Jurkat, Clone E6-1 (cell line): ENCODE data around the gene FAM219A. TPM values are rescaled to one million over a fixed set of nuclear protein-coding genes. Genes with fewer than 3 reads are reported as not detected.

Source experiments
- DNase-seq: peaks from one replicate; pipeline ENCODE4 v3.0.0-alpha.2; 2011; ENCODE audit warnings: low read depth, low spot score
- H3K4me3 ChIP-seq: 2 replicates; pipeline ENCODE4 v1.5.1; 2011; ENCODE audit warnings: mild to moderate bottlenecking, low read length, control low read depth, moderate library complexity
- polyA plus RNA-seq: library from polyadenylated mRNA; unstranded; fragments of >200 nt; gene quantifications from one replicate; pipeline ENCODE4 v1.2.1, GENCODE V29; 2012; ENCODE audit warnings: missing spikeins; ENCODE audit not compliant: insufficient read length, insufficient read depth

FAM219A gene, protein sequence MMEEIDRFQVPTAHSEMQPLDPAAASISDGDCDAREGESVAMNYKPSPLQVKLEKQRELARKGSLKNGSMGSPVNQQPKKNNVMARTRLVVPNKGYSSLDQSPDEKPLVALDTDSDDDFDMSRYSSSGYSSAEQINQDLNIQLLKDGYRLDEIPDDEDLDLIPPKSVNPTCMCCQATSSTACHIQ
- polyA plus RNA-seq: 15.1 TPM

DNA sequence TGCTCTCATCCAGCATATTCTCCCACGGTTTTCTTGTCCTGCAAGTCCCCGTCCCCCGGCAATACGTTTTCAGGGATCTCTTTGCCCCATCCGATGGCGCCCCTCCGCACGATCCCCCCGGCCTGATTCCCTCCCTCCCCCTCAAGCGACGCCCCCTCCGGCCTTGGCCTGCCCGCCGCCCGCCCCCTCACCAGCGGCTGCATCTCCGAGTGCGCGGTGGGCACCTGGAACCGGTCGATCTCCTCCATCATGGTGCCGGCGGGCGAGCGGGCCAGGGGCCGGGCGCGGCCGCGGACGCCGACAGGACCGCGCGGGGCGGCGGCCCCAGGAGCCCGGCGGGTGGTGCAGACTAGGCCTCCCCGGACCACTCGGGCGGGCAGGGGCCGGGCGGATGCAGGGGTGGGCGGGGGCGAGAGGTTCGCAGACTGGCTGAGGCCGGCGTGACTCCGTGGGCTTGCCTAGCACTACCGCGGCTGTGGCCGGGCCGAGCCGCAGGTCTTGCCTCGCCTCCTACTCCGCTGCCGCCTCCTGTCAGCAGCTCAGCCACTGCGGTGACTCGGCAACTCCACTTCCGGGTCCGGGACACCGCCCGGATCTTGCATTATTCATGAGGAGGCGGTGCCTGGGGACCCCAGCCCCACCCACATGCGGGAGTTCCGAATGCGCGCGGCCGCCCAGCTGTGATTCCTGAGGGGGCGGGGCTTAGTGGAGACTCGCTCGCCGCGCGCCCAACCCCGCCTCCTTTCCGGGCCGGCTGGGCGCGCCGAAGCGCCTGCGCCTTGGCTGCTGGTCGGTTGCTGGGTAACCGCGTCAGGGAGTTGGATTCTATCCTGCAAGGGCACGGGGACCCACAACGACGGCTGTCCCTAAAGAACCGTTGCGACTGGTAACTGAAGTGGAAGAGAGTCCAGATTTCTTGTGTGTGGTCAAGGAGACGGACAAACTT lies at the start of gene FAM219A, which contains the start of gene DNAI1:
FAM219A (minus strand) TSS at position 558 of the 946 bp plus-strand sequence; CDS start at position 251, 307 bp downstream.
DNAI1 (plus strand) TSS at position 793 of the 946 bp plus-strand sequence. CDS start 201 bp downstream, outside the sequence.
- peak; percentile 96 for DNase-seq
- peak within 1 kb of the TSS; percentile 72 for H3K4me3 ChIP-seq

- no peak for DNase-seq
- H3K4me3 ChIP-seq: no peak overlapping the region
Observed at GRCh38 chr9:34507966-34508365, 49.6 kb upstream of the FAM219A start.

DNA sequence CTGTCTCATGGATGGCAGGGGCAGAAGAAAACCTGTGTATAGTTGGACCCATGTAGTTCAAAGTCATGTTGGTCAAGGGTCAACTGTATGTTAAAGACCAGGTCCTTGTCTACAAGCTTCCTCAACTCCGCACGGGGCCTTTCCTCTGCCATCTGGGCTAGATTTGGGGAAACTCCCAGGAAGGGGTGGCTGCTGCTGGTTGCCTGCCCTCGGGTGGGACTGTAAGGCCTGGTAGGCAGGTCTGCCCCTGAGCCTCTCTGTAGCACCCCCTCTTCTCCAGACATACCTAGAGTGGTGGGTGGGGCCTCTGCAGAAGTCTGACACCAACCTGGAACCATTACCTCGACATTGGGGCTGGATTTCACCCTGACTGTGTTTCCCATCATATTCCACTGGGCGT lies 49.2 kb upstream of the FAM219A start:
- no peak overlapping the region for H3K4me3 ChIP-seq
- no peak for DNase-seq

GRCh38 chr9:34506623-34507022 lies 48.3 kb upstream of the FAM219A start:
- H3K4me3 ChIP-seq: no peak overlapping the region
- DNase-seq: no peak

DNA sequence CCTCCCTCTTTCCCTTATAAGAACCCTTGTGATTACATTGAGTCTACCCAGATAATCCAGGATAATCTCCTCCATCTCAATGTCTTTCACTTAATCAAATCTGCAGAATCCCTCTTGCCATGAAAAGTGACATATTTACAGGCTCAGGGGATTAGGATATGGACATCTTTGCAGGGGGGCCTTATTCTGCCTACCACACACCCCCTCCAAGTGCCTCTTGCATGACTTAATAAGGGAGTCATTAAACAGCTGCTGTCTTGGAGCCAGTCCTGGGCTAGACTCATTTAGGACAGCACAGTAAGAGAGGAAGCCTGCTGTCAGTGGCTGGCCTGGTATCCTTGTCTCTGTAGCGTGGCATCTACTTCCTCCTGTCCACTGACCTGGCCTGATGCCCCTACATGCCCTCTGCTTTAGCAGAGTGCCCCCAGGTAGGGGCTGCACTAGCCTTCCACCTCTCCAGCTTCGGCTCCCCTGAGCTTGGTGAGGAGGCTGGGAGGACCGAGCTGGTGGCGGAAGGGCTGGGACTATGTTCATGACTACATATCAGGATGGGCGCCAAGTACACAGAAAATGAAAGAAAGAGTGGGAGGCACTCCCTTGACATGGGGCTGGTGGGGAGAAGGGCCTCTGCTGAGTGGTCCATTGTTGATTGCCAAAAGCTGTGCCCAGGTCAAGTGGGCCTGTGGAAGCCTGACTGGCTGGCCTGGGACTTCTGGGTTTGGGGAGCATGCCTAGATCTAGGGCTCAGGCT lies 47.2 kb upstream of the FAM219A start:
- no peak for DNase-seq
- H3K4me3 ChIP-seq: no peak overlapping the region

DNA sequence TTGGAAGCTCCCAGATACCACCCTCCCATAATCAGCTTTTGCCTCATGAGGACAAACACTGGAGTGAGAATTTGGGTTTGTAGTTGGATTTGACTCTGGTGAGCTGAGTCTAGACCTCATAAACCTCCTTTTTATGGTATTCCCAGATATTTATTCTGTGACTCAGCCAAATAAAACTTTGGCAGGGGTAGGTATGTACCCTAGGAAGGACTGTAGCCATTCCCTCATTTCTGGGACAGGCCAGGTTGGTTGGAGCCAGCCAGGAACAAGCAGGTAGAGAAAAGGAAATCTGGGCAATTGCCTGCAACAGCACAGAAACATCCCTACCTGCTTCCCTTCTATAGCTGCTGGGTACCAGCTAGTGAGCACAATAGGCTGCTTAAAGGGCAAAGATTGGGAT lies 45.0 kb upstream of the FAM219A start:
- H3K4me3 ChIP-seq: no peak overlapping the region
- DNase-seq: no peak

- DNase-seq: no peak
- no peak overlapping the region for H3K4me3 ChIP-seq
Observed at GRCh38 chr9:34502891-34503290, 44.5 kb upstream of the FAM219A start.

- no peak overlapping the region for H3K4me3 ChIP-seq
Observed at GRCh38 chr9:34502471-34502870, 44.1 kb upstream of the FAM219A start.

GRCh38 chr9:34501889-34502425 lies 43.6 kb upstream of the FAM219A start:
- DNase-seq: no peak
- no peak overlapping the region for H3K4me3 ChIP-seq

More at GRCh38 chr9:34502471-34502870, 44.1 kb upstream of the FAM219A start:
- DNase-seq: no peak

DNA sequence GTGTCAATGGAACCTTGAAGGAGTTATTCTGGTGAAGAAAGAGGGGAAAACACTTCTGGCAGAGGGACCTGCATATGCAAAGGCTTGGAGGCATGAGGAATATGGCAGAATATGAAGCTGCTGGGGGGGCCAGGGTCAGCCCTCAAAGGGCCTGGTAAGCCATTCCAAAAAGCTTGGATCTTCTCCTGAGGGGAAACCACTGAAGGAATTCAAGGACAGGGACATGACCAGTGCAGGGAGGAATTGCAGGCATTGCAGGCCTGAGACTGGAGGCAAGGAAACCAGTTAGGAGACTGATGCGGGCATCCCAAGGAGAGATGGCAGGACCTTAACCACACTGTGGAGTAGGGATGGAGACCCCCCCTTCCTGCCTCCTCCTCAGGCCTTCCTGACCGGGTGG lies 43.0 kb upstream of the FAM219A start:
- no peak overlapping the region for H3K4me3 ChIP-seq
- no peak for DNase-seq

- peak; percentile 34 for DNase-seq
- H3K4me3 ChIP-seq: no peak overlapping the region
Observed at GRCh38 chr9:34500623-34501267, 42.4 kb upstream of the FAM219A start.

- no peak overlapping the region for H3K4me3 ChIP-seq
- DNase-seq: no peak
Observed at GRCh38 chr9:34499076-34499475, 40.7 kb upstream of the FAM219A start.

DNA sequence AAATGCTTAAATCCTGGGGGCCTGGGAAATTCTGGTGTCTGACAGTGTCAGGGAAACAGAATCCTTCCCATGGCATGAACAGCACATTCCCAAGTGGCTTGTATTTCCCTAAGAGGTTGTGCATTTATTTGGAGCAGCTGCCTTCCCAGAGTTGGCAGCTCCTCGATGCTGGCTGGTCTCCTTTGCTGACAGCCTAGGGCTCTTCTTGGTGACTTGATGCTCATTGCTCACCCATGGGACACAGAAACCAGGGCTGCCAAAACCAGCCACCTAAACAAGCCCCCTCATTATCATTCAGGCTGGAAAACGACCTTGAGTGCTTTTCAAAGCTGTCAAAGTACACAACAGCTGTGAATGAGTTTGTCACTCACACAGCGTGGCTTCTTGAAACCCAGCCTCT lies 40.2 kb upstream of the FAM219A start:
- no peak for DNase-seq
- H3K4me3 ChIP-seq: no peak overlapping the region

DNA sequence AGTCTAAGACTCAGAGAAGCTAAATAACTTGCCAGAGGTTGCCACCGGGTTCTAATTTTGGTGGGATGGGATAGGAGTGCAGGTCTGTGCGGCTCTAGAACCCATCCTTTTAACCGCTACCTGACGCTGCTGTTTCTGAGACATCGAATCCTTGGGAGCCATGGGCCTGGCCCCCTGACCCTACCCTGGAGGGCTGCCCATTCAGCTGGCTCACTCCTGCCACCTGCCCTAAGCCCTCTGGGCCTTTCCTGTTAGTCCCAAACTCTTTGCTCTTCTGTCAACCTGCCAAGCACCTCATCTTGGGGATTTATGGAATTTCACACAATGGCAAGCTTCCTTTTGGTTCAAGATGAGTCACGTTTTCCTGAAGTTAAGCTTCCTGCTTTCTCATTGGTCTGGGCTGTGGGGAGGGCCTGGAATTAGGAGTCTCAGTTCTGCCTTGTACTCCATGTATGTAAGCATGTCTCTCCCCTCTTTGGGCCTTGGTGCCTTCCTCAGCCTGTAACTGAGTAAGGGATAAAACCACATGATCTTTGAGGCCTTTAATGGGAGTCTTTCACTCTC lies 37.9 kb upstream of the FAM219A start:
- no peak for DNase-seq
- H3K4me3 ChIP-seq: no peak overlapping the region

GRCh38 chr9:34493972-34494535 lies 35.7 kb upstream of the FAM219A start:
- peak; percentile 15 for DNase-seq

GRCh38 chr9:34492051-34492450 lies 33.7 kb upstream of the FAM219A start:
- H3K4me3 ChIP-seq: no peak overlapping the region
- no peak for DNase-seq

More at GRCh38 chr9:34493972-34494535, 35.7 kb upstream of the FAM219A start:
- H3K4me3 ChIP-seq: no peak overlapping the region

GRCh38 chr9:34491596-34491995 lies 33.2 kb upstream of the FAM219A start:
- no peak overlapping the region for H3K4me3 ChIP-seq
- DNase-seq: no peak

GRCh38 chr9:34490760-34491159 lies 32.4 kb upstream of the FAM219A start:
- no peak for DNase-seq
- no peak overlapping the region for H3K4me3 ChIP-seq
